Measurements from ENCODE around the gene PSMD1.

Gene PSMD1

GRCh38 chr2:231182513-231182899 lies 125.8 kb downstream of the PSMD1 start:
- Histone ChIP-seq H3K9me3 (no peaks in the 10 kb centered on the region), H3K4me3 (ENCODE audit: low read depth in 1 of 2, low read length in 1 of 2) (no peak overlapping the region), H3K27ac (peak overlapping the region; percentile 88), H3K4me1 (ENCODE audit: control insufficient read depth in 1 of 2, insufficient read depth in 1 of 2, low read depth in 1 of 2, low read length in 1 of 2) (peaks cover 46 to 49% of the 10 kb centered on the region in 2 experiments), H3K36me3 (no peaks in the 10 kb centered on the region), H3K27me3 (no peaks in the 10 kb centered on the region)
- TF ChIP-seq CTCF (IDR thresholded peaks at IDR 0.05) = no peak

GRCh38 chr2:231183851-231184250 lies 127.2 kb downstream of the PSMD1 start:
- H3K4me1 ChIP-seq (ENCODE audit: control insufficient read depth in 1 of 2, insufficient read depth in 1 of 2, low read depth in 1 of 2, low read length in 1 of 2) = peaks cover 43 to 44% of the 10 kb centered on the region in 2 experiments
- H3K4me3 ChIP-seq (ENCODE audit: low read depth in 1 of 2, low read length in 1 of 2) = no peak overlapping the region
- no peak for TF ChIP-seq CTCF (IDR thresholded peaks at IDR 0.05)
- H3K9me3 ChIP-seq = no peaks in the 10 kb centered on the region
- no peak overlapping the region for H3K27ac ChIP-seq
- no peaks in the 10 kb centered on the region for H3K27me3 ChIP-seq
- H3K36me3 ChIP-seq = no peaks in the 10 kb centered on the region

- H3K4me1 ChIP-seq (ENCODE audit: control insufficient read depth in 1 of 2, insufficient read depth in 1 of 2, low read depth in 1 of 2, low read length in 1 of 2) = peaks cover 38 to 39% of the 10 kb centered on the region in 2 experiments
- H3K9me3 ChIP-seq = no peaks in the 10 kb centered on the region
- no peak for TF ChIP-seq CTCF (IDR thresholded peaks at IDR 0.05)
- no peak overlapping the region for H3K4me3 ChIP-seq (ENCODE audit: low read depth in 1 of 2, low read length in 1 of 2)
- no peak overlapping the region for H3K27ac ChIP-seq
- H3K27me3 ChIP-seq = no peaks in the 10 kb centered on the region
- H3K36me3 ChIP-seq = no peaks in the 10 kb centered on the region
Measured at GRCh38 chr2:231184319-231184718, 127.7 kb downstream of the PSMD1 start.

- no peak for TF ChIP-seq CTCF (IDR thresholded peaks at IDR 0.05)
- no peak overlapping the region for H3K4me3 ChIP-seq (ENCODE audit: low read depth in 1 of 2, low read length in 1 of 2)
- peaks cover 8% of the 10 kb centered on the region for H3K27me3 ChIP-seq
- no peaks in the 10 kb centered on the region for H3K36me3 ChIP-seq
- no peak overlapping the region for H3K27ac ChIP-seq
- peaks cover 29 to 30% of the 10 kb centered on the region in 2 experiments for H3K4me1 ChIP-seq (ENCODE audit: control insufficient read depth in 1 of 2, insufficient read depth in 1 of 2, low read depth in 1 of 2, low read length in 1 of 2)
- no peaks in the 10 kb centered on the region for H3K9me3 ChIP-seq
Measured at GRCh38 chr2:231185050-231185725, 128.5 kb downstream of the PSMD1 start.

- H3K27ac ChIP-seq = no peak overlapping the region
- H3K36me3 ChIP-seq = no peaks in the 10 kb centered on the region
- H3K4me1 ChIP-seq (ENCODE audit: control insufficient read depth in 1 of 2, insufficient read depth in 1 of 2, low read depth in 1 of 2, low read length in 1 of 2) = peaks cover 25 to 27% of the 10 kb centered on the region in 2 experiments
- no peak for TF ChIP-seq CTCF (IDR thresholded peaks at IDR 0.05)
- no peak overlapping the region for H3K4me3 ChIP-seq (ENCODE audit: low read depth in 1 of 2, low read length in 1 of 2)
- H3K27me3 ChIP-seq = peaks cover 15% of the 10 kb centered on the region
- no peaks in the 10 kb centered on the region for H3K9me3 ChIP-seq
Measured at GRCh38 chr2:231185886-231186285, 129.2 kb downstream of the PSMD1 start.
